GM12801 (cell line): ENCODE data around the gene LMF2.

Experiments
- CTCF ChIP-seq: IDR thresholded peaks from one replicate; pipeline ENCODE4 v1.5.1; 2011; ENCODE audit warnings: control low read depth; ENCODE audit not compliant: insufficient read length; ENCODE audit errors: extremely low read depth

Gene LMF2

GRCh38 chr22:50482107-50483074, 25.1 kb downstream of the LMF2 start:
- TF ChIP-seq CTCF = no peak

- no peak for TF ChIP-seq CTCF
These were observed 25.9 kb downstream of the LMF2 start, which contains the start of gene ADM2 for GRCh38 chr22:50481440-50482106. Gene ADM2, plus strand, starts transcription at chr22:50481543. Its CDS starts 305 bp downstream, at chr22:50481848.

DNA sequence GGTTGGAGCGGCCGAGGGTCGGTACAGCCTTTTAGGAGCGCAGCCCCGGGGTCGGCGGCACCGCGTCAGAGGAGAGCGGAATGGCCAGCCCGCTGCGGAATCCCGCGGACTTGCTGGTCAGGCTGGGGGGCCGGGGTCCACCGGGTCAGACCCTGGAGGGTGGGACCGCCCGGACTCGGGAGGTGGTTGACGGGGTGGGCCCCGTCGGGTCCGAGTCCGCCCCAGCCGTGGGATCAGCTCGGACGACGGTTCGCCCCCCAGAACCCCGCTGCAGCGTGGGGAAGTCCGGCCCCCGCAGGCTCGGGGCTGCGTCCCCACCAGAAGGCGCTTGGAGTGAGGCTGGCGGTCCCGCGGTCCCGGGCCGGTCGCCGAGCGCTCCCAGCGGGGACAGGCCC, 26.5 kb downstream of the LMF2 start:
- no peak for TF ChIP-seq CTCF

DNA sequence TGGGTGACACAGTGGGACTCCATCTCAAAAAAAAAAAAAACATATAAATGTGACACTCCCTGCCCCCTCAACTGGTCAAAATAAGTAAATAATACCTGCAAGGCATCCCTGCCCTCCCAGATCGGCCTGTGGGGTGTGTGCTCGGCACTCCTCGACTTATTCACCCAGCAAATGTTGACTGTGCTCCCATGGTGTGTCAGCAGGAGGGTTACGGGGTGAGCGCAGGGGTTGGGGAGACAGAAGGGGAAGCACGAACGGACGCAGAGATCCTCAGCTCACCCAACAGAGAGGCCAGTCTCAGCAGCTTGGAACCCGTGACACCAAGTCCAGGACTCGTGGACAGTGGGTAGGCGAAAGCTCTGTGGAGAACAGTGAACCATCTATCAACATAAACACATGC, 27.8 kb downstream of the LMF2 start:
- TF ChIP-seq CTCF = no peak

- TF ChIP-seq CTCF = no peak
These were observed 29.6 kb downstream of the LMF2 start for GRCh38 chr22:50477923-50478322.

GRCh38 chr22:50476868-50477267, 30.6 kb downstream of the LMF2 start:
- TF ChIP-seq CTCF = no peak

DNA sequence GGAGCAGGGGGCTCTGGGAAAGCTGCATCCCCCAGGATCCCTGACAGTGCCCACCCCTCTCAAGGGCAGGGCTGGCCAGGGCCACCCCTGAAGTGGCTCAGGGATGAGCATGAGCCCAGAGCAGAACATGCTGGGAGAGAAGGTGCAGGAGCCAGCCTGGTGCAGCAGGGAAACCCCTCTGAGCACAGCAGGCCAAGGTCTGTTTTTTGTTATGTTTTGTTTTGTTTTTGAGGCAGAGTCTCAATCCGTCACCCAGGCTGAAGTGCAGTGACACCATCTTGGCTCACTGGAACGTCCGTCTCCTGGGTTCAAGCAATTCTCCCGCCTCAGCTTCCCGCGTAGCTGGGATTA, 31.9 kb downstream of the LMF2 start:
- no peak for TF ChIP-seq CTCF
